Measurements from ENCODE around the gene GADD45A.
"Not testable (repeated sequence)": the region's sequence is repeated elsewhere in the genome, so short reads cannot be mapped to it uniquely, and the experiment has no call there.

The GADD45A gene

GRCh38 chr1:67685067-67685557, at the start of gene GADD45A:
Gene GADD45A, plus strand, starts transcription at chr1:67685201. Its CDS starts 294 bp downstream, at chr1:67685495.
- DNase-seq = peak; percentile 95

- no peak for DNase-seq
Measured at GRCh38 chr1:67636146-67636545, 48.9 kb upstream of the GADD45A start.

- no peak for DNase-seq
Measured at GRCh38 chr1:67639361-67639760, 45.6 kb upstream of the GADD45A start.

GRCh38 chr1:67642629-67643028, 42.4 kb upstream of the GADD45A start:
- DNase-seq = no peak

- no peak for DNase-seq
Measured at GRCh38 chr1:67644566-67644965, 40.4 kb upstream of the GADD45A start.

- DNase-seq = no peak
Measured at GRCh38 chr1:67645495-67646144, 39.4 kb upstream of the GADD45A start.

- no peak for DNase-seq
Measured at GRCh38 chr1:67646145-67647035, 38.6 kb upstream of the GADD45A start.

GRCh38 chr1:67647036-67647798, 37.8 kb upstream of the GADD45A start:
- no peak for DNase-seq

GRCh38 chr1:67647814-67648358, 37.1 kb upstream of the GADD45A start:
- no peak for DNase-seq

GRCh38 chr1:67648582-67649326, 36.2 kb upstream of the GADD45A start:
- no peak for DNase-seq

GRCh38 chr1:67650061-67650460, 34.9 kb upstream of the GADD45A start:
- DNase-seq = no peak

GRCh38 chr1:67651031-67651430, 34.0 kb upstream of the GADD45A start:
- no peak for DNase-seq

- no peak for DNase-seq
Measured at GRCh38 chr1:67652800-67653199, 32.2 kb upstream of the GADD45A start.

GRCh38 chr1:67653304-67653703, 31.7 kb upstream of the GADD45A start:
- no peak for DNase-seq

GRCh38 chr1:67655581-67655980, 29.4 kb upstream of the GADD45A start:
- DNase-seq = no peak

GRCh38 chr1:67657152-67657551, 27.8 kb upstream of the GADD45A start:
- DNase-seq = not testable (repeated sequence)

- no peak for DNase-seq
Measured at GRCh38 chr1:67659229-67659628, 25.8 kb upstream of the GADD45A start.

- DNase-seq = no peak
Measured at GRCh38 chr1:67662884-67663283, 22.1 kb upstream of the GADD45A start.

- no peak for DNase-seq
Measured at GRCh38 chr1:67664048-67664447, 21.0 kb upstream of the GADD45A start.

- DNase-seq = not testable (repeated sequence)
Measured at GRCh38 chr1:67665307-67665706, 19.7 kb upstream of the GADD45A start.

- no peak for DNase-seq
Measured at GRCh38 chr1:67666636-67667035, 18.4 kb upstream of the GADD45A start.

GRCh38 chr1:67668660-67669059, 16.3 kb upstream of the GADD45A start:
- DNase-seq = no peak
